ENCODE results near the gene NKIRAS1. TPM values are rescaled to one million over a fixed set of nuclear protein-coding genes. Genes with fewer than 3 reads are reported as not detected.

NKIRAS1 gene
- total RNA-seq, 4 donors from 2014 or later = 17.5 to 22.2 (median 19.7) TPM

DNA sequence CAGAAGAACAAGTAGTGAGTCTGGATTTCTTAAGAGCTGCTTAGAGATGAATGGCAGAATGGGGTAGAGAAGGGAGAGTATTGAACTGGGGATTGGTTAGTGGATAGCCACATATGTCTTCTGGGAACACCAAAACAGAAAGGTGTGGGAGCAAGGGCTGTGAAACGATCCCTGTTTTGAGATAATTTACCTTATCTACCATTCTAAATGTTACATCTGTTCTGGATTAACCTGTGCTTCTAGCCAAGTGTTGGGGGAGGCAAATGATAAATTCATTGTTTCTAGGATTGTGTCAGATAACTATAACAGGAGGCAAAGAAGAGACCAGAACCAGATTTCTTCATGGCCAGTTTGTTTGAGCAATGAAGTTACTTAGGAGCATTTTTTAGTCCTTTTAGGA is 36.7 kb upstream of the NKIRAS1 start:
- WGBS, 2 donors = 58 to 64% methylated on average over 1 of the region's 1 CpG
- Histone ChIP-seq H3K27me3 (no peaks in the 10 kb centered on the region), H3K4me1 (peaks cover 30 to 51% of the 10 kb centered on the region in 2 donors), H3K27ac (no peak overlapping the region), H3K9me3 (no peaks in the 10 kb centered on the region), H3K36me3 (peaks cover 0 to 5% of the 10 kb centered on the region in 2 donors), H3K4me3 (replicated peaks in 1 of 3) (no peak overlapping the region)
- no peak for TF ChIP-seq POLR2A (IDR thresholded peaks at IDR 0.05)
- TF ChIP-seq, protein P1, sequence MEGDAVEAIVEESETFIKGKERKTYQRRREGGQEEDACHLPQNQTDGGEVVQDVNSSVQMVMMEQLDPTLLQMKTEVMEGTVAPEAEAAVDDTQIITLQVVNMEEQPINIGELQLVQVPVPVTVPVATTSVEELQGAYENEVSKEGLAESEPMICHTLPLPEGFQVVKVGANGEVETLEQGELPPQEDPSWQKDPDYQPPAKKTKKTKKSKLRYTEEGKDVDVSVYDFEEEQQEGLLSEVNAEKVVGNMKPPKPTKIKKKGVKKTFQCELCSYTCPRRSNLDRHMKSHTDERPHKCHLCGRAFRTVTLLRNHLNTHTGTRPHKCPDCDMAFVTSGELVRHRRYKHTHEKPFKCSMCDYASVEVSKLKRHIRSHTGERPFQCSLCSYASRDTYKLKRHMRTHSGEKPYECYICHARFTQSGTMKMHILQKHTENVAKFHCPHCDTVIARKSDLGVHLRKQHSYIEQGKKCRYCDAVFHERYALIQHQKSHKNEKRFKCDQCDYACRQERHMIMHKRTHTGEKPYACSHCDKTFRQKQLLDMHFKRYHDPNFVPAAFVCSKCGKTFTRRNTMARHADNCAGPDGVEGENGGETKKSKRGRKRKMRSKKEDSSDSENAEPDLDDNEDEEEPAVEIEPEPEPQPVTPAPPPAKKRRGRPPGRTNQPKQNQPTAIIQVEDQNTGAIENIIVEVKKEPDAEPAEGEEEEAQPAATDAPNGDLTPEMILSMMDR (IDR thresholded peaks at IDR 0.05) = no peak
- no peak for DNase-seq
- intact Hi-C loops (cut with DNase I) = no loop called here

DNA sequence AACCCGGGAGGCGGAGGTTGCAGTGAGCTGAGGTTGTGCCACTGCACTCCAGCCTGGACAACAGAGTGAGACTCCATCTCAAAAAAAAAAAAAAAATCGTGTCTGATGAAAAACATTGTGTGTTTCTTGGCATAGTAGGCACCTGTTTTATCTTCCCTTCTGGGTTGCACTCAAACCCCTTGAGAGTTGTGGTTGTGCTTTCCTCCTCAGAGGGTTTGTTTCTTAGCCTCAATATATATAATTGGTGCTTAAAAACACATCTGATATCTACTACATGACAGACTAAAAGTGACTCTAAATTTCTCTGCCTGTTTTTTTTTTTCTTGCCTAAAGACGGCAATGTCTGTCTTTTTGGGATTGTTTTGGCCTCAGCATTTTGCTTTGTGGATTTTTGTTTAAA is 35.9 kb upstream of the NKIRAS1 start:
- DNase-seq = no peak
- 81 to 85% methylated on average over 4 of the region's 4 CpGs for WGBS, 2 donors
- no peak overlapping the region for H3K4me3 ChIP-seq (replicated peaks in 1 of 3)
- H3K27me3 ChIP-seq = no peaks in the 10 kb centered on the region
- H3K9me3 ChIP-seq = no peaks in the 10 kb centered on the region
- peaks cover 0 to 5% of the 10 kb centered on the region in 2 donors for H3K36me3 ChIP-seq
- no peak for TF ChIP-seq POLR2A (IDR thresholded peaks at IDR 0.05)
- TF ChIP-seq, protein P1 (IDR thresholded peaks at IDR 0.05) = no peak
- H3K27ac ChIP-seq = no peak overlapping the region
- intact Hi-C loops (cut with DNase I) = no loop called here
- H3K4me1 ChIP-seq = peaks cover 34 to 60% of the 10 kb centered on the region in 2 donors

DNA sequence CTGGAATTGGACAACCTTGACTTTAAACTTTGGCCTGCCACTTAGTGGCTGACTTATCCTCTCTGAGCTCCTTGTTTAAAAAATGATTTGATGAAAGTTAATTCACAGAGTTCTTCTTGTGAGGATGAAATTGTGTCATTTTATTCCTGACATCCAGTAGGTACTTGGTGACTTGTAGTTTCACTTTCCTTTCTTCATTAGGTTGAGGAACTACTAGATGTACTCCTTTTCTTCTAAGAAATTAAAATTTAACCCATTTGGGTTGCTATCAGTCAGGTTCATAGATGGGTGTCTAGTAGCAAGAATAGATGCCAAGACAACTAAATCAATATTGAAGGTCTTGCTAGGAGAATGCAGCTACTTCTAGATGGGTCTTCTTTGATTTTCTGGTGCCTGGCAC is 33.5 kb upstream of the NKIRAS1 start:
- DNase-seq = no peak
- H3K4me1 ChIP-seq = peaks cover 46 to 71% of the 10 kb centered on the region in 2 donors

DNA sequence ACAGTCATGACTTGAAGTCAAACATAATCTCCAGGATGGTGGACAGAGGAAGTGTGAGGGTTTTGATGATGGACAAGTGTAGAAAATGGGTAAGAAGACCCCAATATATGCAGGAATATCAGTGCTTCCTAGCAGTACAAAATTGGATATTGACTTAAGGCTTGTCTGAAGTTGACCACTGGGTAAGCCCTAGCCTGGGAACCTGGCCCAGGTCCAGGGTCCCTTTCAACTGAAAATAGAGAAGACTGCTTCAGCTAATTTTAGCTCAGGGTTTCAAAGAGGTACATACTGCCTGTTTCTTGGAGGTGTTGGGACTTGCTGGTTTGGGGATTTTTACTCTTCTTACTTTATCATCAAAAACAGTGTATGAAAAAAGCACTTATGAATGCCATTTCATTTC is 33.0 kb upstream of the NKIRAS1 start:
- TF ChIP-seq POLR2A (IDR thresholded peaks at IDR 0.05) = no peak
- TF ChIP-seq, protein P1 (IDR thresholded peaks at IDR 0.05) = no peak
- H3K36me3 ChIP-seq = no peaks in the 10 kb centered on the region
- no peaks in the 10 kb centered on the region for H3K27me3 ChIP-seq
- intact Hi-C loops (cut with DNase I) = no loop called here
- peak overlapping the region; percentile 11 to 87 (median 38) for H3K27ac ChIP-seq
- DNase-seq = peak; percentile 90 to 92
- H3K4me1 ChIP-seq = peaks cover 46 to 71% of the 10 kb centered on the region in 2 donors
- H3K9me3 ChIP-seq = no peaks in the 10 kb centered on the region
- no peak overlapping the region for H3K4me3 ChIP-seq (replicated peaks in 1 of 3)

More for the DNA sequence above, 33.5 kb upstream of the NKIRAS1 start:
- no peaks in the 10 kb centered on the region for H3K36me3 ChIP-seq
- peak overlapping the region; percentile 11 to 87 (median 38) for H3K27ac ChIP-seq
- H3K4me3 ChIP-seq (replicated peaks in 1 of 3) = no peak overlapping the region
- no peak for TF ChIP-seq POLR2A (IDR thresholded peaks at IDR 0.05)
- TF ChIP-seq, protein P1 (IDR thresholded peaks at IDR 0.05) = no peak
- no peaks in the 10 kb centered on the region for H3K27me3 ChIP-seq
- H3K9me3 ChIP-seq = no peaks in the 10 kb centered on the region
- intact Hi-C loops (cut with DNase I) = no loop called here

DNA sequence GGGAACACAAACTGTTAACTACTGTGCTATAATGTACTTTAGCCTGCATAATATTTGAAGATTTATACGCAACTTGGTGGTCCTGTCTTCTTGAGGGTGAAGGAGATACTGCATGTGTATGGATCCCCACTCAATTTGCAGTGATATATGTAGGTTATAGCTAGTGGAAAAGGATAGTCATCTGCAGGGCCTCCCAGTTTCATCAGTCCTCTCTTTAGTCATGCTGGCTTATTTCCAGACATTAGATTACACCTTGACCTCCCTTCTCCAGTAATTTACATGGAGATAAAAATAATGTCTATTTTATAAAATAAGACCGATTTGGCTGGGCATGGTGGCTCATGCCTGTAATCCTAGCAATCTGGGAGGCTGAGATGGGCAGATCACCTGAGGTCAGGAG is 32.0 kb upstream of the NKIRAS1 start:
- Histone ChIP-seq H3K27me3 (no peaks in the 10 kb centered on the region), H3K4me3 (replicated peaks in 1 of 3) (no peak overlapping the region), H3K9me3 (no peaks in the 10 kb centered on the region), H3K36me3 (no peaks in the 10 kb centered on the region), H3K27ac (peak overlapping the region in 2 of 3 donors; percentile 87 to 97), H3K4me1 (peaks cover 52 to 63% of the 10 kb centered on the region in 2 donors)
- no peak for DNase-seq
- TF ChIP-seq POLR2A (IDR thresholded peaks at IDR 0.05) = no peak
- TF ChIP-seq, protein P1 (IDR thresholded peaks at IDR 0.05) = no peak
- intact Hi-C loops (cut with DNase I) = no loop called here
- 93 to 98% methylated on average over 2 of the region's 2 CpGs for whole genome bisulfite sequencing, 2 donors

All from thyroid gland (tissue), 4 donors.